Posterior cingulate gyrus (tissue), 11 donors: ENCODE measurements around the gene TTLL8.

Experiments used
- DNase-seq, 10 donors: peaks; one replicate each; pipeline versions ENCODE4 v3.0.0 to v3.0.0-alpha.2; 2020 to 2021; ENCODE audit warnings: mixed read lengths in 3 of 10
- intact Hi-C: fragments of 100-400 bp; cut with DNase I; formaldehyde crosslinking; loops from one replicate; pipeline ENCODE4 v1.15.1; 2023

The TTLL8 gene

DNA sequence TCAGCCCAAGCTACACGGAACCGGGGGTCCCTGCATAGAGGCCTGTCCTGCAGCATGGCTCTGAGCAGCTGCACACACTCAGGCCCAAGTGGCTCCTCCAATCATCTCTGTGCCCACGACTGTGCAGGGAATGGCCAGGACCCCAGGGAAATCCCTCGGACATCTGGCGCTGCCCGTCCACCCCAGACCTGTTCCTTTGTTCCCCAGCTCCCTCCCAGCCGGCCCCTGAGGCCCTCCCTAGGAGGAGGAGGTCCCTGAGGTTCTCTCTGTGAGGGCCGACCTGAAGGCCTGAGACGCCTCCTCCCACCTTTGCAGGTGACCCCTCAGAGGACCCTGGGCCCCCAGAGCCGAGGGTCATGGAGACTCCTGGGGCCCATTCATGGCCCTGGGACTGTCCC is 26.0 kb upstream of the TTLL8 start:
- intact Hi-C loops = no loop called here
- peak in 1 of 10 donors; percentile 75 for DNase-seq

DNA sequence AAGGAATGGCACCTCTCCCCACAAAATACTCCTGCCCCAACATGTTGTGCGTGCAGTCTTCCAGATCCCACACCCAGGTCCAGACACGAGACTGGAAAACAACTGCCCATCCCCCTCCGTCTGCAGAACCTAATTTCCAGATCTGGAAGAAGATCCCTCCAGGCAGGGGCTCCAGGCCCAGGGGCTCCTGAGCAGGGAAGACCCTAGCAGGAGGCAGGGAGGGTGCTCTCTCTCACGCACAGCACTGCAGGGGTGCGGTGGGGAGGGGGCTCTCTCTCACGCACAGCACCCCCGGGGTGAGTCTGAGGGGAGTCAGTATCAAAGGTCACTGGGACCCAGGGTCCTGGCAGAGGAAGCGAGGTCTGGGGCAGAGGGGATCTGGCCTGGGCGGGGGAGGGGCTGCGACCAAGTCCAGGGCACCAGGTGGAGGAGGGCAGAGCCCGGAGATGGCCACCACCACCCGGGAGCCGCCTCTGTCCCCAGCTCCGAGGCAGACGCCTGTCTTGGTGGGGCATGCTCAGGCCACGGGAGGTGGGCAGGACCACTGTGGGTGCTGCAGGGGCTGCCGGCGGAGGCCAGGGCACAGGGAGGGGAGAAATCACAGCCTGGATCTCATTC is 25.5 kb upstream of the TTLL8 start:
- DNase-seq = peak in 2 of 10 donors; percentile 66 to 78
- intact Hi-C loops = no loop called here

DNA sequence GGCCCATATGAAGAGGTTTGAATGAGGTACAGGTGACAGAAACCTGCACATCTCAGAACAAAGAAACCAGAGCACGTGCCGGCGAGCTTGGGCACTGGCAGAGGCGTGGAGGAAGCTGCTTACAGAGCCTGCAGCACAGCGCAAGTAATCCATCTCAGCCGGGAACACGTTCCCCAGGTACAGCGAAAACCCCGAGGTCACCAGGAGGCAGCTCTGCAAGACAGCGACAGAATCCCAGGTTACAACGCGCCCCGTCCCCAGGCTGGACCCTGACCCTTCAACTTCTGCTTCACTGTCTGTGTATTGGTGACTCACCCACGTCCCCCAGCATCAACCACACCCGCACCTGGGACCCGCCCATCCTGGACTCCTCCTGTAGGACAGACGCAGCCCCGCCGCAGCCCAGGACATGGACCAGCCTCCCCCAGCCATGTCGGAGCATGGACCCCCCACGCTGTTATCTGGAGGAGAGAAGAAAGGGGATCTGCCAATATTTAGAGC is 24.9 kb upstream of the TTLL8 start:
- intact Hi-C loops = no loop called here
- DNase-seq = peak in 2 of 10 donors; percentile 61 to 80

DNA sequence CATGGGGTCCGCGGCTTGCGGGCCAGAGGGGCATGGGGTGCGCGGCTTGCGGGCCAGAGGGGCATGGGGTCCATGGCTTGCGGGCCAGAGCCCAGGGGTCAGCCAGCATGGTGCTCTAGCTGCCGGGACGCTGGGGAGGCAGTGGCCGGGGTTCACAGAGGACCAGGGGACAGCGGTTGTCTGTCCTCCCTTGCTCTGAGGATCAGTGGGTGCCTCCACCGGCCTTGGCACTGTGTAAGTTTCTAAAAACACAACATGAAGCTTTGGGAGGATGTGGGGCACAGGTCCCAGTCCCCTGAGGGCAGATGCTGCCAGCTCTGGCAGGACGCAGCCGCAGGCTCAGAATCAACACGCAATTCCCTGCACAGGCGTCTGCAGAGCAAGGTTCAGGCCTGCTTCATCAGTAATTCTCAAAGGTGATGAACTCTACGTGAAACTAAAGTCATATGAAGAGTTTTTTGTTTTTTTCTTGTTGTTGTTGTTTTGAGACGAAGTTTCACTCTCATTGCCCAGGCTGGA is 24.2 kb upstream of the TTLL8 start:
- peak in 2 of 10 donors; percentile 62 to 73 for DNase-seq
- intact Hi-C loops = no loop called here

DNA sequence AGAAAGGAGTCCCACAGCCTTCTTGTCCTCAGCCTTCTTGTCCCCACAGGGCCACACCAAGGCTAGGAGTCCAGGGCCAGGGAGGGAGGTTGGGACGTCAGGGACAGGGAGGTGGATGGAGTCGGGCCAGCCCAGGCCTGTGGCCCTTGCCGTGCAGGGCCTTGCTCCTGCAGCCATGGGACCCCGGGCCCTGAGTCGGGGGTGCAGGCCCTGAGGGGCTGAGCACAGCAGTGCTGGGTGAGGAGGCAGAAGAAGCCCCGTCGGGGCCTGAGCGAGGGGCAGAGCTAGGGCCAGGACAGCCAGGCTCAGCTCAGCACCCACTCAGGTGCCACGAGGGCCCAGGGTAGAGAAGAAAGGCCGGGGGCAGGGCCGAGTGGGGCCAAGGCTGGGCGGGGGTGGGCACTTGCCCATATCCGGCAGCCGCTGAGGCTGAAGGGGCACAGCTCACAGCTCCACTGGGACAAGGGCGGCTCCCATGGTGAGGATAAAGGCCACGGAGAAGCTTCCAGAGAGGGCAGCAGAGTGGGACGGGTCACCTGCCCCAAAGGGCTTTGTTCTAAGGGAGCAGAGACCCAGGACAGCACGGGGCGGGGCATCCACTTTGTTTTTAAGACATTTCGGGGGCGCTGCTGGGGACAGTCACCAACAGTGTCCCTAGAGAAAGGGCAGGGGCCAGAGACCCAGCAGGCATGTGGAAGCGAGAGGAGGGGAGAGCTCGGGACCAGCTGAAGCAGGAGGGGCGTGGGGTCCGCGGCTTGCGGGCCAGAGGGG is 23.5 kb upstream of the TTLL8 start:
- intact Hi-C loops = no loop called here

DNA sequence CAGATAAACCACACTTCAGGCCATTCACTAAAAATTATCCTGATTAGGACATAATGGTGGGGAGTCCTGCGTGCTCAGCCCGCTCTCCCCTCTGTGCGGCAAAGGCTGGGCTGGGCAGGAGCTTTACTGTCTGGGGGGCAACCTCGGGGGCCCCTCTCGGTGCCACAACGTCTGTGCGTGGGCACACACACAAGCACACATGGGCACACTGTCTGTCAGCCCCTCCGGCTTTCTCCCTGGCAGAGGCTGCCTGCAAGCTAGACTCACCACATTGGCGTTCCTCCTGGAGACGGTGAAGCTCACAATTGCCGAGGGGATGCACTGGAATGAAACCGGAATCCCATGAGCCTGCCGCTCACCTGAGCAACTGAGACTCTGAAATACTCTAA is 22.0 kb upstream of the TTLL8 start:
- intact Hi-C loops = no loop called here

More for the DNA sequence above, 23.5 kb upstream of the TTLL8 start:
- DNase-seq = peak in 2 of 10 donors; percentile 63 to 79

DNA sequence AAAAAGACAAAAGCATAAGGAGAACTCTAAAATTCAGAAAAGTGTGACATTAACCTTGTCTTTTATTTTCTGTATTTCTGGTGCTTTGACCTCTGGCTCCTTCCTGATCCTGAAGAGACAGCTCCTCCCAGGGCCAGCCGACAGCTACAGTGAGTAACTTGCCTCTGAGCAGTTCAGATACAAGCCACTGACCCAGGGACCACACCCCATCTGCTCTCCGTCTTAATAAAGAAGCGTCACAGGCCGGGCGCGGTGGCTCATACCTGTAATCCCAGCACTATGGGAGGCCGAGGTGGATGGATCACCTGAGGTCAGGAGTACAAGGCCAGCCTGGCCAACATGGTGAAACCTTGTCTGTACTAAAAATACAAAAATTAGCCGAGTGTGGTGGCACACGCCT is 20.7 kb upstream of the TTLL8 start:
- peak in 2 of 10 donors; percentile 39 to 45 for DNase-seq
- intact Hi-C loops = no loop called here

More for the DNA sequence above, 22.0 kb upstream of the TTLL8 start:
- DNase-seq = peak in 2 of 10 donors; percentile 57 to 74

DNA sequence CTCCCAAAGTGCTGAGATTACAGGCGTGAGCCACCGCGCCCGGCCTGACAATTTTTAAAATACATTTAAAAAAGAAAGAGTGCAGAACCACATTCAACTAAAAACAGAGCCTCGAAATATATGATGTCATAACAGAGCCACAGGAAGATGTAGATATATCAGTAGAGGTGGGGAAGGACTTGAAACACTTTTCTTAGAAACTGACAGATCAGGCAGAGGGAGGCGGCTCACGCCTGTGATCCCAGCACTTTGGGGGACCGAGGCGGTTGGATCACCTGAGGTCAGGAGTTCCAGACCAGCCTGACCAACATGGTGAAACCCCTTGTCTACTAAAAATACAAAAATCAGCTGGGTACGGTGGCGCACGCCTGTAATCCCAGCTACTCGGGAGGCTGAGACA is 20.1 kb upstream of the TTLL8 start:
- intact Hi-C loops = no loop called here
- peak in 2 of 10 donors; percentile 24 to 44 for DNase-seq

DNA sequence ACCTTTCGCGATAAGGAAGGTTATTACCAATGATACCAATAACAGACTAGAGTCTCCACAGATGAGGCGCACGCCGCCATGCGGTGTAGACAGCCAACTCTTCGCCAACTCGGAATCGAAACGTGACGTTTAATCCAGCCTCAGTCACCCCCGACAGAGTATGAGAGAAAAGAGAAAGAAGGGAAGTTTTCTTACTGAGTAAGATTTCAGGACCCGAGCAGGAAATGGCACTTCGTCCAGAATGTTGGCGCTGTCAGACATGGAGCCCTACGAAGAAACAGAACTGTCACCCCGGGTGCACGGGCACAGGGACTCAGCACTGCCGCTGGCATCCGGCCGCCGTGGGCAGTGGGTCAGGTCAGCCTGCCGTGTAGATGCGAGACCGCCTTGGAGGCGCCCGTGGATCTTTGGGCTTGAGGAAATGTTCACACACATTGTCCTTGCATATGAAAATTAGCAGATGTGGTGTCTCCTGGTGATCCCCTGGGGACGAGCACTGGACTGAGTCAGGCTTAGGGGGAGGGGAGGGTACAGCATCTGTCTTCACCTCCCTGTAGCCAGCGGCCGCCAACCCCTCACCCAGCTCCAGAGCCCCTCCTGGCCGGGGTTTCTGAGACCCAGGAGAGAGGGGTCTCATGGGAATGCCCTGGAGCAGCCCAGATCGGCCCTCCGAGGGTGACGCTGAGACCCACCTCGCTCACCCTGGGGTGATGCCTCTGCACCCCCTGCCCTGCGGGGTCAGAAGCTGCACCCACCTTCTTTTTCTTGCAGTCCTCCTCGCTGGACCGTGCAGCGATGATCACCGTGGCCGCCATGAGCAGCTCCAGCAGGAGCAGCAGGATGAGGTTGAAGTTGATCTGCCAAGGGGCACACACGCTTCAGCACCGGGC is 18.8 kb upstream of the TTLL8 start:
- intact Hi-C loops = no loop called here
- peak in 3 of 10 donors; percentile 7 to 83 (median 79) for DNase-seq

DNA sequence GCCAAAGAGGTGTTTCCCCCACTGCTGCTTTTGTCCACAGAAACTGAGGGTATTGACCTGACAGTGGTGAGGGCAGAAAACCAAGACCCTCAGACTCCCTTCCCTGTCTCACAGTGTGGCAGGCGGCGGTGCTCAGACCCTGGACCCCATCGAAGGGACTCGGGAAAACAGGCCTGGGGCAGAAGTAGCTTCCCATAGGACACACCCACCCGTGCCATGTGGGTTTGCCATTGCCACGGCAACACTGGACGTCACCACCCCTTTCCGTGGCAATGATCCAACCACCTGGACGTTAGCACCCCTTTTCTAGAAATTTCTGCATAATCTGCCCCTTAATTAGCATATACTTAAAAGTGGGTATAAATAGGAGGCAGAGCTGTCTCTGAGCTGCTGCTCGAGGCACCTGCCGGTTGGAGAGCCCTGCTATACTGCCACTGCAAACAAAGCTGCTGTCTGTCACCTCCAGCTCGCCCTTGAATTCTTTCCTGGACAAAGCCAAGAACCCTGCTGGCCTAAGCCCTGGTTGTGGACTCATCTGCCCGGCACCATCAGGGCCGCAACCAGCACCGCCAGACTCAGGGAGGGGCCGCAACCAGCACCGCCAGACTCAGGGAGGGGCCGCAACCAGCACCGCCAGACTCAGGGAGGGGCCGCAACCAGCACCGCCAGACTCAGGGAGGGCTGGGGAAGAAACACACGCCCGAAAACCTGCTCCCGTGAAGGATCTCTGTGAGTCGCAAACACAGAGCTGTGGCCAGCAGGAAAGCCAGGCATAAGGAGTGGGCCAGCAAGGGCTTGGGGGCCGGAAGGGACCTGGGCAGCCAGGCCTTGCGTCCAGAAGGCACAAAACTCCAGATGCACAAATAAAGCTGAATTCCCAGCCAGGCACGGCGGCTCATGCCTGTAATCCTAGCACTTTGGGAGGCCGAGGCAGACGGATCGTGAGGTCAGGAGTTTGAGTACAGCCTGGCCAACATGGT is 16.7 kb upstream of the TTLL8 start:
- peak in 3 of 10 donors; percentile 47 to 78 (median 64) for DNase-seq
- intact Hi-C loops = no loop called here

DNA sequence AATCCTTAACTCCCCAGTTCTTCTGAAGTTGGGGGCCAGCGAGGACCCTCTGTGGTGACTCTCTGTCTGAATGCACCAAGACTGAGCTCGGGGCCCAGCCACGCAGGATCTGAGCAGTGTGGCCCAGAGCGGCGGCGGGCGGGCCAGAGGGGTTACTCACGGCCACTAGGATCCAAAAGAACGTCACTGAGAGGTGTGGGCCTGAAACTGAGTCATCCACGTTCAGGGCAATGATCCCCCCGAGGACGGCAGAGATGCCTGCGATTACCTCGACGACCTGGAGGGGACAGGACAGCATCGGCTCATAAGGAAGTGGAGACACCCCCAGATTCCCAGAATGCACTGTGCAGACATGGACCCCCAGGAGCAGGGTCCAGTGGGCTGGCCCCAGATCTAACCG is 16.0 kb upstream of the TTLL8 start:
- DNase-seq = peak in 3 of 10 donors; percentile 7 to 71 (median 9)

DNA sequence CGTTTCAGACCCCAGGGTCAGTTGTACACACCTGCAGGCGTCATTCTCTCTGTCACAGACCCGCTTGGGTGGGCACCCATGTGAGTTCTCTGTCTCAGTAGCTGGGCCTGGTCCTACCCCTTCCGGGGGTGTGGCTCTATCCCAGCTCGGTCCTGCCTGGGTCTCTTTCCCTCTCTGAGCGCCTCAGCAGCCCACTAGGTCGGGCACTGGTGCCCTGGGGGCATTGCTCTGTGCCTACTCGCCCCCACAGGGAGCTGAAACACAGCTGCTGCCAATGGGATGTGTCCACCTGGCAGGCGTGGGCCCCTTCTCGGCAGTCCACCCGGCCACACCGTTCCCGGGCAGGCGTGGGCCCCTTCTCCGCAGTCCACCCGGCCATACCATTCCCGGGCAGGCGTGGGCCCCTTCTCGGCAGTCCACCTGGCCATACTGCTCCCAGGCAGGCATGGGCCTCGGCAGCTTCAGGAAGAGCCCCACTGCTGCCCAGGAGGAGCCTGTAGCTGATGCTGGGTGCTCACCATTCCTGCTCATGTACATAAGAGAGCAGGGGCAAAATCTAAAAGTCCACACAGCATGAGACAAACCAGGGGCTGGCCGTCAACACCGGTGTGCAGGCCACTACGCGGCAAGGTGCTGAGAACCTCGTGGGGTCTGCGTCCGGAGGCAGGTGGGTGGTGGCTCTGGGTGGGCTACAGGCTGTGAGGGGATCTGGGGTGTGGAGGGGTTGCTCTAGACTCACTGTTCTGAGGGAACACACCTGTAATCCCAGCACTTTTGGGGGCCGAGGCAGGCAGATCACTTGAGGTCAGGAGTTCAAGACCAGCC is 14.8 kb upstream of the TTLL8 start:
- intact Hi-C loops = no loop called here
- DNase-seq = peak in 3 of 10 donors; percentile 52 to 77 (median 71)

More for the DNA sequence above, 16.0 kb upstream of the TTLL8 start:
- intact Hi-C loops = no loop called here

DNA sequence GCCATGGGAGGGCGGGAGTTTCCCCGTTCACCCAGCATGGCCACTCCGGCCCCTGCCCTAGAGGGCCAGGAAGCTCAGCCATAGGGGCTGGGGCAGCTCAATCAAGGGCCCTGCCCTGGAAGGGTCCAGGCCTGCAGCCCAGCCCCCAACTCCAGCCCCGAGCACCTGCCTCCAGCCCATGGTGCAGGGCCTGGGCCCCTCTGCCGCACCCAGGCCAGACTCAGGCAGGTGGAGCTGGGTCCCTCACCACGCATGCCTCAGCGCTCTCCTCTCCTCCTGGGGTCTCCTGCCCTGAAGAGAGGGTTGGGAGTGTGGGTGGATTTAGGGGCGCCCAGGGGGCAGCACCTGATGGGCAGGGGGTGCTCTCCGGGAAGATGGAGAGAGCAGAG is 14.1 kb upstream of the TTLL8 start:
- intact Hi-C loops = no loop called here
- DNase-seq = peak in 3 of 10 donors; percentile 47 to 76 (median 62)

DNA sequence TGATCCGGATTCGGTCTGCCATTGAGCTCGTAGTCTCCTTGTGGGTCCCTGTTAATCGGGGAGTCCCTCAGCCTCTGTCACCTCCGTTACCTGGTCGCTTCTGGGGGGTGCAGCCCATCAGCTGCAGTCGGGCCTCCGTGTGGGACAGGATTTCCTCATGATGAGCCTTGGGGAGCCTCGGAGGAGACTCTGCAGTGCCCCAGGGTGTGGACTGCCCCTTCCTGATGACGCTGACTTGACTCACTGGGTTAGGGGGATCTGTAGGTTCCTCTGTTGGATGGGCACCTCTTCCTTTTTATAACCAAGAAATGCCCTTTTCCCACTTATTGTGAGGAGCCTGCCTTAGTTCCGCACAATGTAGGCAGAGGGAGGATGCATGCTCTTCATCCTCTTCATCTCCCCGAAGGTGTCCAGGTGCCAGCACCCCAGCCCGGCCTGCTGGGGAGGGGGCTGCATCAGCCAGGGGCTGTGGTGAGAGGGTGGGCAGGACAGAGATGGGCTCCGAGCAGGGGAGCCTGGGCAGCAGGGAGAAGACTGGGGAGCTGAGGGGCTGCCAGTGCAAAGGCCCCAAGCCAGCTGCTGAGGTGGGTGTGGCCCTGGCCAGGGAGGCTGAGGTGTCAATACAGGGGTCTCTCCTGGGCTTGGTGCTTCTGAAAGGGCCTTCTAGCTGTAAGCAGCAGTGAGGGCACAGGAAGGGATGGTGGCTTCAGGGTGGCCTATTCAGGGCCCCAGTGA is 13.5 kb upstream of the TTLL8 start:
- peak in 3 of 10 donors; percentile 12 to 63 (median 52) for DNase-seq
- intact Hi-C loops = no loop called here

DNA sequence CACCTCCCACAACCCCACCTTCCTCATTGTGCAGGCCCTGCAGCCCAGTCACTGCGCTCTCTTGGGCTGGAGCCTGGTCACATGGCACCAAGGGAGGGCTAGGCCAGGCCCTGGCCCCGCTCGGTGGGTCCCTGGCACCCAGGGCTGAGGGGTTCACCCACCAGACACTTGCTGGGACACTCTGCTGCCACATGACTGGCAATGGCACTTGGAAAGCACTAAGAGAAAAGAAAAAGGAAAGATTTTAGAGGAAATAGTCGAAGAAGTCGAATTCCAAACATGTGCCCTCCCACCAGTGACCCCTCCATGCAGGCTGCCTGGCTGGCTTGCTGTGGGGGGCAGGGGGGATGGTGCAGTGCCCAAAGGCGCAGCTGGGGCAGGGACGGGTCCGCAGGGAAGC is 12.3 kb upstream of the TTLL8 start:
- DNase-seq = peak in 3 of 10 donors; percentile 14 to 59 (median 45)
- intact Hi-C loops = no loop called here

DNA sequence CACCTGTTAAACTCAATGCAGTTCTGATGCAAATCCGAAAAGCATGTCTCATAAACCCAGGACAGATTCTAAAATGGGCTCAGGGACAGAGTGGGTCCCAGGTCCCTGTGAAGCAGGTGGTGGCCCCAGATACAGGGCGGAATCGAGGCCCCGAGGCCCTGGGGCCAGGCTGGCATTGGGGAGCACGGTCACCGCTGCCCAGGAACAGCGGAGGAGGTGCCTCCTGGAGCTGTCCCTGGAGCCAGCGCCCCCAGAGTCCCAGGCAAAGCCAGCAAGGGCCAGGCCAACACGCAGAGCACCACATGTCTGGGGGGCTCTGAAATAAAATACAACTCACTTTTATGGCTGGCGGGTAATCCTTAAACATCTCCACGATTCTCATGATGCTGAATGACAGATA is 10.0 kb upstream of the TTLL8 start:
- intact Hi-C loops = no loop called here
- peak in 2 of 10 donors; percentile 6 to 25 for DNase-seq

DNA sequence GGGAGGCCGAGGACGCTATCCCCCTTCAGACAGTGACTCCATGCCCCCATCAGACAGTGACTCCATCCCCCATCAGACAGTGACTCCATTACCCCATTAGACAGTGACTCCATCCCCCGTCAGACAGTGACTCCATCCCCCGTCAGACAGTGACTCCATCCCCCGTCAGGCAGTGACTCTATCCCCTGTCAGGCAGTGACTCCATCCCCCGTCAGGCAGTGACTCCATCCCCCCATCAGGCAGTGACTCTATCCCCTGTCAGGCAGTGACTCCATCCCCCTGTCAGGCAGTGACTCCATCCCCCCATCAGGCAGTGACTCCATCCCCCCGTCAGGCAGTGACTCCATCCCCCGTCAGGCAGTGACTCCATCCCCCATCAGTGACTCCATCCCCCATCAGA is 9.1 kb upstream of the TTLL8 start:
- DNase-seq = peak in 1 of 10 donors; percentile 32
- intact Hi-C loops = no loop called here

DNA sequence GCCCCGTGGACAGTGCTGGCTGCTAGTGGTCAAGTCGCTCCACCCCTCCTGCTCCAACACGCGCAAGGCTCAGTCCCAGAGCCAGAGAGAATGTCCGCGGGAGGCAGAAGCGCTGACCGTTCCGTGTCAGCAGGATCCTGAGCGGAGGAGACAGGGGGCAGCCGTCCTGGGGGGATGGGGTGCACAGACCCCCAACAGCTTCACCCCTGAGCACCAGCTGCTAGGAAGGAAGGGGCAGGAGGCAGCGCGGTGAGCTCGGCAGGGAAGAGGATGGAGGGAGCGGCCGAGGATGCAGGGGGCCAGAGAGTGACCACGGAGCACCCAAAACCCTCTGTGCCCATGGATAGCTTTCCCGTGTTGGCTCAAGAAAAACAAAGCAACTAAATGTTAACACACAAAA is 6.4 kb upstream of the TTLL8 start:
- DNase-seq = peak in 1 of 10 donors; percentile 80

More for the DNA sequence above, 6.4 kb upstream of the TTLL8 start:
- intact Hi-C loops = no loop called here
